ENCODE data around the gene IL22RA1.

DNA sequence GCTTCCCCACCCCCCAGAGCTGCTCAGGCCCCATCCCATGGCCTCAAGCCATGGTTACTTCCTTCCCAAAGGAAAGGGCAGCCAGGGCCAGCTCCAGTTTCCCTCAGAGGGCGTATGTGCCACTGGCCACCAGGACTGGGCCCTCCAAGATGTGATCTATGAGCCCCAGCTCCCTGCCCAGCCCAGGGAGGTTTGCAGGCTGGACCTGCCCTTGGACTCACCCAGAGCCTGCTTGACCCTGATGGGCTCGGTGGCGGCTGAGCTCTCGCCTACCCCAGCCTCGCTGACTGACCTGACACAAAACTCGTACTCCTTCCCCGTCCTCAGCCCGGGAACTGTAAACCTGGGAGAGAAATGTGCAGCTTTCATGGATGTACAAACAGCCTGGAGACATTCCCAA is 60.6 kb downstream of the IL22RA1 start:
- TF ChIP-seq, protein P1, sequence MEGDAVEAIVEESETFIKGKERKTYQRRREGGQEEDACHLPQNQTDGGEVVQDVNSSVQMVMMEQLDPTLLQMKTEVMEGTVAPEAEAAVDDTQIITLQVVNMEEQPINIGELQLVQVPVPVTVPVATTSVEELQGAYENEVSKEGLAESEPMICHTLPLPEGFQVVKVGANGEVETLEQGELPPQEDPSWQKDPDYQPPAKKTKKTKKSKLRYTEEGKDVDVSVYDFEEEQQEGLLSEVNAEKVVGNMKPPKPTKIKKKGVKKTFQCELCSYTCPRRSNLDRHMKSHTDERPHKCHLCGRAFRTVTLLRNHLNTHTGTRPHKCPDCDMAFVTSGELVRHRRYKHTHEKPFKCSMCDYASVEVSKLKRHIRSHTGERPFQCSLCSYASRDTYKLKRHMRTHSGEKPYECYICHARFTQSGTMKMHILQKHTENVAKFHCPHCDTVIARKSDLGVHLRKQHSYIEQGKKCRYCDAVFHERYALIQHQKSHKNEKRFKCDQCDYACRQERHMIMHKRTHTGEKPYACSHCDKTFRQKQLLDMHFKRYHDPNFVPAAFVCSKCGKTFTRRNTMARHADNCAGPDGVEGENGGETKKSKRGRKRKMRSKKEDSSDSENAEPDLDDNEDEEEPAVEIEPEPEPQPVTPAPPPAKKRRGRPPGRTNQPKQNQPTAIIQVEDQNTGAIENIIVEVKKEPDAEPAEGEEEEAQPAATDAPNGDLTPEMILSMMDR (IDR thresholded peaks at IDR 0.05), result no peak
- TF ChIP-seq ZFX (IDR thresholded peaks at IDR 0.05; ENCODE audit: borderline replicate concordance), result no peak

Data from 22Rv1 (cell line).